ENCODE results near the gene ADAMTSL5. TPM values are rescaled to one million over a fixed set of nuclear protein-coding genes. Genes with fewer than 3 reads are reported as not detected.

Gene ADAMTSL5
- total RNA-seq, 1 donor from 2014 or later: 3.6 TPM

Other genes with a start within 250 kb of the ADAMTSL5 start
- 245 and 256 TPM in 2 replicates for gene CIRBP, start 243.7 kb downstream of the ADAMTSL5 start, total RNA-seq
- gene FAM174C, start 237.5 kb downstream of the ADAMTSL5 start, total RNA-seq: 119 and 128 TPM in 2 replicates
- not detected in 2 replicates for gene EFNA2, start 227.1 kb downstream of the ADAMTSL5 start, total RNA-seq
- gene NDUFS7, start 129.1 kb downstream of the ADAMTSL5 start, total RNA-seq: 97.9 and 98.8 TPM in 2 replicates
- gene GAMT, start 111.5 kb downstream of the ADAMTSL5 start, total RNA-seq: 21.7 and 22.3 TPM in 2 replicates
- 301 and 304 TPM in 2 replicates for gene DAZAP1, start 105.4 kb downstream of the ADAMTSL5 start, total RNA-seq
- 1,387 and 1,455 TPM in 2 replicates for gene RPS15, start 74.6 kb downstream of the ADAMTSL5 start, total RNA-seq
- gene APC2, start 62.9 kb downstream of the ADAMTSL5 start, total RNA-seq: 0.16 and 0.17 TPM in 2 replicates
- 37.1 and 38.5 TPM in 2 replicates for gene C19orf25, start 33.8 kb downstream of the ADAMTSL5 start, total RNA-seq
- gene PCSK4, start 22.7 kb downstream of the ADAMTSL5 start, total RNA-seq: 0.26 and 1.5 TPM in 2 replicates
- 1.4 TPM in 2 replicates for gene REEP6, start 21.8 kb downstream of the ADAMTSL5 start, total RNA-seq
- not detected in 2 replicates for gene PLK5, start 11.1 kb upstream of the ADAMTSL5 start, total RNA-seq
- gene MEX3D, start 55.3 kb upstream of the ADAMTSL5 start, total RNA-seq: 14.6 and 15.0 TPM in 2 replicates
- 136 and 139 TPM in 2 replicates for gene MBD3, start 79.8 kb upstream of the ADAMTSL5 start, total RNA-seq
- 171 and 176 TPM in 2 replicates for gene UQCR11, start 92.4 kb upstream of the ADAMTSL5 start, total RNA-seq
- 163 and 172 TPM in 2 replicates for gene TCF3, start 139.6 kb upstream of the ADAMTSL5 start, total RNA-seq
- not detected in 2 replicates for gene ONECUT3, start 240.5 kb upstream of the ADAMTSL5 start, total RNA-seq